ENCODE data around the gene TPBGL.
A peak's percentile ranks its signal among the peaks of the same experiment; 100 is the strongest.

The TPBGL gene, protein sequence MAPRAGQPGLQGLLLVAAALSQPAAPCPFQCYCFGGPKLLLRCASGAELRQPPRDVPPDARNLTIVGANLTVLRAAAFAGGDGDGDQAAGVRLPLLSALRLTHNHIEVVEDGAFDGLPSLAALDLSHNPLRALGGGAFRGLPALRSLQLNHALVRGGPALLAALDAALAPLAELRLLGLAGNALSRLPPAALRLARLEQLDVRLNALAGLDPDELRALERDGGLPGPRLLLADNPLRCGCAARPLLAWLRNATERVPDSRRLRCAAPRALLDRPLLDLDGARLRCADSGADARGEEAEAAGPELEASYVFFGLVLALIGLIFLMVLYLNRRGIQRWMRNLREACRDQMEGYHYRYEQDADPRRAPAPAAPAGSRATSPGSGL
- 0 to 0.07 reads per million in 2 donors for total RNA-seq

DNA sequence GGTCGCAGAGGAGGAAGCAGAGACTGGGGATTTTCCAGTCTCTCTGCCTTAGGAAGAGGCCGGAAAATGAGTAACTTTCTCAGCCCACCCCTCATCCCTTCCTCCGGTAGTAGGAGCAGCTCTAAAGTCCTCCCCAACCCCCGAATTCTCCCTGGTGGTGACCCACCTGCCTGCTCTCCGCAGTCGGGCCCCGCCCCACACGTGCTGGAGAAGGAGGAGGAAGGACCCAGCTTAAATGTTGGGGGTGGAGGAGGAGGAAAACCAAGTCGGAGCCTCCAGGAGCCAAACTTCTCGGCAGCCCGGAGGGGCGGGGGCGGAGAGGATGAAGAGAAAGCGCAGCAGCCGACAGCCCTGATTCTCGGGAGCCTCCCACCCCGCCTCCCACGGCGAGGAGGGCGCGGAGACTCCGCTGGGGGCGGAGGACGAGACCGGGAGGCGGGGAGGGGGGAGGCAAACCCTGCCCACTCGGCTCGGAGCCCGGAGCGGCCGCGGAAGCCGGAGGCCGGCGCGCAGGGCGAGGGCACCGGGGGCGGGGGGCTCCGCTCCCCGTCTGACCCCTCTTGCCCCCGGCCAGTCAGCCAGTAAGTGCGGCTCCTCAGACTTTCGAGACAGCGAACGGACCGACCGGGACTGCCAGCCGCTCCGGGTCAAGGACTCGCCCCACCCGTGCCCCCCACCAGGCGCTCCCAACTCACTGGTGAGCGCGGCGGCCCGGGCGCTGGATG lies at the start of gene TPBGL:
TSS of gene TPBGL (plus strand) at position 464 of the 725 bp plus-strand sequence. CDS start 276 bp downstream, outside the sequence.
- DNase-seq: no peak

DNA sequence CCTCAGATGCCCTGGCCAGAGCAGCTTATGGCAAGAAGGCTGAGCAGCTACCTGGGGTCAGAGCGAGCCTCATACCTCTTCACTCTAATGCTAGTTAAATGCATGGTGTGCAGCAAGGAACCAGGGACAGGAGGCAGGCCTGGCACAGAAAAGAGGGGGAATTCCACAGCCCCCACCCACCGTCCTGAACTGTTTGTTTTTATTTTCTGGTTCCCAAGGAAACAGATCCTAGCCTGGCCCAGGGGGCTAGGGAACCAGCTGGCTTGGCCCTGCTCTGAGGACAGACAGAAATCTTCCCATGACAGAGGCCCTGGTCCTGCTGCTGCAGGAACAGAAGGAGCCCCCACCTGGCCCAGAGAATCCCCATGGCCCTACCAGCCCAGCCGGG lies 49.2 kb upstream of the TPBGL start:
- DNase-seq: no peak

GRCh38 chr11:75193271-75193670 lies 47.3 kb upstream of the TPBGL start:
- DNase-seq: no peak

DNA sequence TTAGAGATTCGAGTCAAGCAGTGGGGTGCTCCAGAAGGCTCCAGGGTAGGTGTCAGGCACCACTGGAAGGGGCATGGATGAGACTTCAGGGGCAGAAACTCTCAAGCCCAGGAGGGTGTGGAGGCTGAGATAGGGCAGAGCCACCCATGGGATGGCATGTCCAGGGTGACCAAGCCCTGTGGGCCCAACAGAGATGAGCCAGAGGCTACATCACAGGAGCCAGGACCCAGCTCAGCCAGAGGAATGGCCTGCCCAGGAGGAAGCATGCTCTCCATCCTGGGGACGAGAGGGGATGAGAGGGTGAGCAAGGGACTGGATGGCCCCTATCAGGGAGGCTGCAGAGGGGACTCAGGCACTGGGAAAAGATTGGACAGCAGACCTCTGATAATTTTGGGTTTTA lies 46.9 kb upstream of the TPBGL start:
- DNase-seq: no peak

DNA sequence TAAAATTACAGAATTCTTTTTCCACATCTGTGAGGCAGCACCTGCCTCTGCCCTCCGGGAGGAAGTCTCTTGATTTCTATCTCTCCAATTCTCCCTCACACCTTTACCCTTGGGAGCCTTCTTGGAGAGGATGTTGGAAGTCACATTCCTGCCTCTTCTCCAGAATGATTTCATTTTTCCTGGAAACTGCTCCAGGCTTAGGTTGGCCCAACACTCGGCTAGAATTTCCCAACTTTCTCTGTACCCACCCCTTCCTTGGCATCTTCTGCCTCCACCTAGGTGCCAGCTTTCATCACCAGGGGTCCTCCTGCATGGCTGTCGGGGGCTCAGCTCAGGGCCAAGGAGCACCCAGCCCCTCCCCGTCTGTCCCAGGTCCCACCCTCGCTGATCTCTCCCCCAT lies 46.4 kb upstream of the TPBGL start:
- DNase-seq: no peak

- DNase-seq: no peak
Measured at GRCh38 chr11:75195167-75195962, 45.2 kb upstream of the TPBGL start.

DNA sequence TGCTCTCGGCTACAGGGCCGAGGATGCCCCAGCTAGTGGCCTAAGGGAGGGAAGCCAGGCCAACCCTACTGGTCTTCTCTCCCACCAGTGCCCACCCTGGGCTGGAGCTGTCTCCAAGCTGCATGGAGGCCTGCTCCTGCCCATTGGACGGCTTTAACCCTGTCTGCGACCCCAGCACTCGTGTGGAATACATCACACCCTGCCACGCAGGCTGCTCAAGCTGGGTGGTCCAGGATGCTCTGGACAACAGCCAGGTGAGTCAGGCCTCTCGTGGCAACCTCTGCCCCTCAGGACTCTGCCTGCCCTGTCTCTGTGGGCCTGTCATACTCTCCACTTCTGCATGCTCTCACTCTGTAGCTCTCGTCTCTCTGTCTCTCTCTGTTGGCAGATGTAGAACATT lies 44.1 kb upstream of the TPBGL start:
- no peak for DNase-seq

DNA sequence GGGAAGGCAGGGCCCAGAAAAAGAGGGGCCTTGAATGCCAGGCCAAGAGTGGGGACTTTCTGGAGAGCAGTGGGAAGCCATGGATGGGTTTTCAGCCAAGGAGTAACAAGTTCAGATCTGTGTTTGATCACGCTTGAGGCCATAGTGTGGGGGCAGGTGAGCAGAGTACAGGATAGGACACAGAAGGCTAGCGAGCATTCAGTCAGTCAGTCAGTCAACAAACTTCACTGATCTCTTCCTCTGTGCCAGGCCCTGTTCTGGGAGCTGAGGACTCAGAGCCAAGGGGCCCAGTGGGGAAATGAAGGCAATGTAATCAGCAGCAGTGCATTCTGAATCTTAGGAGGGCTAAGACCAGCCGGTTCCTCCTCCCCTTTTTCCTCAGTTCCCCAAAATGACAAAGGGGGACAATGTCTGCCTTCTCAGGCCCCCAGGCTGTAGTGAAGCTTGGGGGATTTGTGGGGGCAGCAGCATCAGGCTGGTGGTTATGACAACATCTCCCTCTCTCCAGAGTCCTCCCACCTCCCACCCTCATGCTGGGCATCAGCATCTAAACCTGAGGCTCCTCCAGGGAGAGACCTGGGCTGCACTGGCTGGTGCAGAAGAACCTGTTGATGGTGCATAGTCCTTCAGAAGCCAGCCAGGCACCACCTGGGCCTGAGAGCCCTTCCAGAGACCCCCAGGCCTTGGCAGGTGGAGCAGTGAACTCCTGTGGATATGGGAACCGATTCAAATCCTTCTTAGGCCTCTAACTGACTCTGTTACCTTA lies 42.9 kb upstream of the TPBGL start:
- no peak for DNase-seq

DNA sequence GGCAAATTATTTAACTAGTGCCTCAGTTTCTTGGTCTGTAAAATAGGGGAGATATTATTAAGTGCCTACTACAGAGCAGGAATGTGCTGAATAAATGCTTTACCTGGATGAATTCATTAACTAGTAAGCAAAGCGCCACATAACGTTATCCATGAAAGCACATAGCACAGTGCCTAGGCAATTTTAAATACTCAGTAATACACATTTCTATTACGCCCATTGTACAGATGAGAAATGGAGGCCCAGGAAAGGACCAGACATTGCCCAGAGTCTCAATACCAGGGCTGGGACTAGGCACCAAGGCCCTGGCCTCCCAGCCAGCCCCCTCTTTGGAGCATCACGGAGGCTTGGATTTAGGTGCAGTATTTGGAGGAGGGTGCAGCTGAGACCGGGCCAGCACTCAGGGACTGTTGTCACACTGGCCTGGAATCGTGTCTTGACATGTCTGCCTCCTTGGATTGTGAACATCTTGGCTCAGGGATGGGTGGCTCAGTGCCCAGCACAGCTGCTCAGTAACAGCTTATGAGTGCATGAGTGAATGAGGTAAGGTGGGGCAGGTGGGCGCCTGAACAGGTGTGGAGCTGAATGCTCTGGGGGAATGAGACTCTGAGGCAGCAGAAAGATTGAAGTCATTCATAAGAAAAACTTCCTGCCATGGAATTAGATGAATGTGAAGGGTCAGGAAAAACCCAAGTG lies 42.1 kb upstream of the TPBGL start:
- DNase-seq: no peak

DNA sequence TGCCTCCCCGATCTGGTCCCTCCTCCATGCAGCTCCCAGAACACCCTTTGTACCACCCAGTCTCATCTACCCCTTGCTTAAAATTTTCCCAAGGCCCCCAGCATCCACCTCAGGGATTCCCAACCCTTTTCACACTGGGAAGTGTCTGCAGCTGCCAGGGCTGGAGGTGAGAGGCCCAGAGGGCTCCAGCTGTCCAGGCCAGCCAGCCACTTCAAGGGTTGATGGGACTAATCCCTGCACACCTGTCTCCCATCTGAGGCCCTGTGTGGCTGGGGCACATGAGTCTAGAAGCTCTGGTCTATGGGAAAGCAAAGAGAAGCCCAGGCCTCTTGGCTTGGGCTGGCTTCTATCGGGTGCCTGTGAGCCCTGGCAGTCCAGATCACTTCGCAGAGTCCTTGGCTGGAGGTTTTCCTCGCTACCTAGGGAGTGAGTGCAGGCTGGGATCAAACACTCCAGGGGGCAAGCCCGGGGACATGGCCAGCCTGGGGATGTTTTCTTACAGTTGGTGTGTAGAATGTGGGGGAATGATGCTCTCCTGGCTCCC lies 41.1 kb upstream of the TPBGL start:
- no peak for DNase-seq

DNA sequence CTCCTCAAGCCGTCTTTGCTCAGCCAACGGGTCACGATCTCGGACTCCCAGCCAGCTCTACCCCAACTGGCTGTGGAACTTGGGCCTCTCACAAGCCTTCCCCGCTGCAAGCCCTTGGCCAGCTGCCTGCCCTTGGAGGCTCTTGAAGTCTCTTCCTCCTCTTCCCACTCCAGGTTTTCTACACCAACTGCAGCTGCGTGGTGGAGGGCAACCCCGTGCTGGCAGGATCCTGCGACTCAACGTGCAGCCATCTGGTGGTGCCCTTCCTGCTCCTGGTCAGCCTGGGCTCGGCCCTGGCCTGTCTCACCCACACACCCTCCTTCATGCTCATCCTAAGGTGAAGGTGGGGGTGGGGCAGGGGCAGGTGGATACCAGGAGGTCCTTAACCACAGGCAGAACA lies 40.5 kb upstream of the TPBGL start:
- DNase-seq: no peak

DNA sequence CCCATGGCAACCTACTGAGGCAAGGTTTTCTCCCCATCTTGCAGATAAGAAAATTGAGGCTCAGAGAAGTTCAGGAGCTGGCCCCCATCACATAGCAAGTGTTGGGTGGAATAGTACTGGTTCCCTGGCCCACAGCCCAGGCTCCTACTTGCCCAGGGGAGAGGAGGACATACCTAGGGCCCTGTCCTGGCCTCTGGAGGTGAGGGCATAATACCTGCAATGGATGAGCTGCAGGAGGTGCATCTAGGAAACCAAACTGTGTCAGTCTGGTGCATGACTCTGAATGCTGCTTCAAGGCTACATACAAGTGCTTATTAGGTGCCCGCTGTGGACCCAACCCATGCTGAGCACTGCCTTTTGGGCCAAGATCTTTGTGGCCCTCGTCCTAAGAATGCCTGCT lies 40.0 kb upstream of the TPBGL start:
- DNase-seq: no peak

DNA sequence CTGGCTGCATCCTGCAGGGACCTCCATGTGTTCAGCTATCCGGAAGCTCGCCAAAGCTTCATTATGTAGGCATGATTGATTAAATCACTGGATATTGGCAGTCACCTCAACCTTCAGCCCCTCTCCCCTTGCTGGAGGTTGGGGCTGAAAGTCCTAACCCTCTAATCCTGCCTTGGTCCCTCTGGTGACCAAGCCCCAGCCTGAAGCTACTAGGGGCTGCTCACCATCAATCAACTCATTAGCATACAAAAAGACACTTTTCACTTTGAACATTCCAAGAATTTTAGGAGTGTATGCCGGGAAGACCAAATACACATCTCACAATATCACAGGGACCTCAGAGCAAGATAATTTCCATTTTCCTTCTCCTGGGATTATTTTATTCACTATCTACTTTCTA lies 38.8 kb upstream of the TPBGL start:
- no peak for DNase-seq

DNA sequence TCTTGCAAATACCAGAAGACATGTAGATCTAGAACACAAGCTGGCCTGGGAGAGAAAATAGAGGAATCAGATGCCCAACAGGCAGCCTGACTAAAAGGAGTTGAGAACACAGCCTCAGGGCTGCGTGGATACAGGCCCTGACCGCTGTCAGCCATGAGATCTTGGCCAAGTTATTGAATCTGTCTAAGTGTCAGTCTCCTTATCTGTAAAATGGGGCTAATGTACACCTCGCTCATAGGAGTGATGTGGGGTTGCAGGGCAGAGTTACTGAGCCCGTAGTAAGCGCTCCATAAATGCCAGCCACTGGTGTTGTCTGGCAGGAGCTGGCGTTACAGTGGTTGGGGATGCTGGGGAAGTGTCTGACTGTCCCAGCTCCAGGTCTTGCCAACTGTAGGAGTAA lies 38.4 kb upstream of the TPBGL start:
- no peak for DNase-seq

- no peak for DNase-seq
Measured at GRCh38 chr11:75203138-75203537, 37.4 kb upstream of the TPBGL start.

DNA sequence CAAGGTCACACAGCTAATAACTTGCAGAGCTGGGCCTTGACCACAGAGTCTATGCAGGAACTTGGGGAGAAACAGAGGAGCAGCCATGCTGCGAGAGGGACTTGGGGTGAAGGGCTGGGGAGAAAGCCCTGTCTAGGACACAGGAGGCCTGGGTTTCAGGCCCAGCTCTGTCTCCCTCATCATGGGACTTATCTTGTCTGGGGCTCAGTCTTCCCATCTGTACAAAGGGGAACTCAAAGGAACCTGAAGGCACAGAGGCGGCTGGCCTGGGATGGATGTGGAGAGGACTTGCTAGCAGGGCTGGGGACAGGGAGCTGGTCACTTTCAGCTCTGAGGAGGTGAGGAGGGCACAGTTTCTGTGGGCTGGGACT lies 36.9 kb upstream of the TPBGL start:
- no peak for DNase-seq

DNA sequence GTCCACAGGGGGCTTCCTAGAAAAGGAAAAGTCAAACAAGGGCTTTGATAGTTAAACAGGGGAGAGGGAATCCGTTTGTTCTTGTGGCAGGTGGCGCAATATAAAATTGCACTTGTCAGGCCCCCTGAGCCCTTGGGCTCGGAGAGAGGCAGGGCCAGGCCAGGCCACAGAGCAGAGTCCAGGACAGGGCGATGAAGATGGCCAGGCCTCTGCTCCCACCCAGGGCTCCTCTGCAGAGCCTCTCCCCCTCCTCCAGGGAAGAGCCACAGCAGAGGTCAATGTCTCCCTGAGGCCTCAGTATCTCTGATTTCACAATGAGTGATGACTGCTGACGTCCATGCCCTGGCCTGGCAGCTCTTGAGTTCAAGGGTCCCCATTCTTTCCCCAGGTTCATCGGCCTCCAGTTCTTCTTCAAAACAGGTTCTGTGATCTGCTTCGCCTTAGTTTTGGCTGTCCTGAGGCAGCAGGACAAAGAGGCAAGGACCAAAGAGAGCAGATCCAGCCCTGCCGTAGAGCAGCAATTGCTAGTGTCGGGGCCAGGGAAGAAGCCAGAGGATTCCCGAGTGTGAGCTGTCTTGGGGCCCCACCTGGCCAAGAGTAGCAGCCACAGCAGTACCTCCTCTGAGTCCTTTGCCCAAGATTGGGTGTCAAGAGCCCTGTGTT lies 36.4 kb upstream of the TPBGL start:
- DNase-seq: no peak

DNA sequence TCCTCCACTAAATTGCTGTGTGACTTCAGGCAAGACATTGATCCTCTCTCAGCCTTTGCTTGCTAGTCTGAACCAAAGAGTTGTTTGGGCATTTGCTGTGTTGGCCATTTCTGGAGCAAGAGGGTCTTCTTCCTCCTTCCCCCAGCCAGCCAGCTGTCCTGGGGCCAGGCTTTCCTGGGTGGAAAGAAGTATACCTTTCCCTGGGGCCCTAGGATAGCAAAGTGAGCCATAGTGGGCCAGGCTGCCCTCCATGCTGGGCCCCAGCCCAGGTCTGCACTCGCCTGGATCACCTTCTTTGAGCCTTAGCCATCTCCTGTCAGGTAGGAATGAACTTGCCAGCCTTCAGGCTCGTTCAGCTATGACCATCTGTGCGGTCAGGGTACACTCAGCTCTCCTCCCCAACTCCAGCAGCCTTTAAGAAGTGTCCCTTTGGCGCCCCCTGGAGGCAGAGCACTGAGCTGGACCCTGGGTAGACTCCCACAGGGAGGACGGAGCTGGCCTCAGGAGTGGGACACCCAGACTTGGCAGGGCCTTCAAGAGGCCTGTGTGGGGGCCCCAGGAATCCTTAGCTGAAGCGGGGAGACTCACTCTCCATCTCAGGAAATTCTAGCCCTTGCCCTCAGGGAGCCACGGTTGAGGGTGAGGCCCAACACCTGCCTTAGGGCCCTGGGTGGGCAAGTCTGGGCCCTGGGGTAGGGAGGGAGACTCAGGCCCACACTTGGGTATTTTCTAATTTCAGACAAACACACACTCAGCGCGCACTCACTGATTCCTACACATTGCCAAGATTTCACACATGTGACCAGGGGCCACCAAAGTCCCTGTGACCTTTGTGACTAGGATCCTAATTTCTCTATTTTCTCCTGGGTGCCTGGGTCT lies 35.6 kb upstream of the TPBGL start:
- DNase-seq: peak; percentile 44 to 77 (median 63)

GRCh38 chr11:75205564-75206020 lies 35.0 kb upstream of the TPBGL start:
- no peak for DNase-seq

DNA sequence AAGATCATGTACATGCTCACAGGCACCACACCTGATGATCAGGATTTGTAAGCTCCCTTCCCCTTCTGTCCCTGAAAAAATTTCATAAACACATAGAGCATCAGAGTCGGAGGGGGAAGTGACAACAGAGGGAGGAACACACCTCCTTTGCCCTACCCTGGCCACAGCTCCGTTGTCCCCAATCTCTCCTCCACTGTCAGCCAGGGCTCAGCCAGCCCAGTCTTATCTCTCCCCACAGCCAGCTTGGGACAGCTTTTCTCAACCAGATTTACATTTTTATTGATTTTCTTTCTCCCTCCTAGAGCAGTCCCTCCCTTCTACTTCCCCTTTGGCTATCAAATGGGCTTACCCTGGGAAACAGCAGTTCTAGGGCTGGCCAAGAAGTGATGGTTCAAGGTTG lies 32.1 kb upstream of the TPBGL start:
- no peak for DNase-seq
